H9 (cell line): Measurements from ENCODE around the gene GGACT. TPM values are rescaled to one million over a fixed set of nuclear protein-coding genes. Genes with fewer than 3 reads are reported as not detected.

Experiments
- DNase-seq: peaks from one replicate; pipeline ENCODE4 v3.0.0-alpha.2; 2017
- H2AFZ ChIP-seq: one replicate; pipeline ENCODE4 v1.6.1; 2013; ENCODE audit warnings: mild to moderate bottlenecking, low read length, control low read depth, moderate library complexity
- H2AK5ac ChIP-seq: 2 replicates; pipeline ENCODE4 v1.6.1; 2013; ENCODE audit warnings: low read length, control low read depth, mixed read lengths; ENCODE audit not compliant: insufficient read length
- H2BK120ac ChIP-seq: one replicate; pipeline ENCODE4 v1.6.1; 2013; ENCODE audit warnings: low read depth, mild to moderate bottlenecking, low read length, control low read depth, inconsistent platforms; ENCODE audit not compliant: poor library complexity, severe bottlenecking
- H2BK12ac ChIP-seq: 2 replicates; pipeline ENCODE4 v1.6.1; 2013; ENCODE audit warnings: low read length, control low read depth, mixed read lengths, low read depth; ENCODE audit not compliant: insufficient read length
- H2BK15ac ChIP-seq: 2 replicates; pipeline ENCODE4 v1.6.1; 2013; ENCODE audit warnings: low read depth, low read length, control low read depth
- H2BK20ac ChIP-seq: one replicate; pipeline ENCODE4 v1.6.1; 2013; ENCODE audit warnings: low read depth, mild to moderate bottlenecking, low read length, control low read depth, inconsistent platforms; ENCODE audit not compliant: poor library complexity, severe bottlenecking
- H2BK5ac ChIP-seq: 2 replicates; pipeline ENCODE4 v1.6.1; 2013; ENCODE audit warnings: low read length, control low read depth, mixed read lengths; ENCODE audit not compliant: insufficient read length
- H3K14ac ChIP-seq: 2 replicates; pipeline ENCODE4 v1.6.1; 2013; ENCODE audit warnings: low read length, control low read depth; ENCODE audit not compliant: insufficient read depth
- H3K18ac ChIP-seq: 2 replicates; pipeline ENCODE4 v1.6.1; 2013; ENCODE audit warnings: low read depth, mild to moderate bottlenecking, mixed read lengths, low read length, control low read depth; ENCODE audit not compliant: insufficient read length
- H3K23ac ChIP-seq: 2 replicates; pipeline ENCODE4 v1.6.1; 2013; ENCODE audit warnings: low read length, control low read depth, mixed read lengths, low read depth; ENCODE audit not compliant: insufficient read length
- H3K23me2 ChIP-seq: 2 replicates; pipeline ENCODE4 v1.6.1; 2013; ENCODE audit warnings: low read depth, mild to moderate bottlenecking, mixed read lengths, low read length, control low read depth; ENCODE audit not compliant: insufficient read length, poor library complexity, severe bottlenecking
- H3K27ac ChIP-seq: 2 replicates; pipeline ENCODE4 v1.5.1; 2013; ENCODE audit warnings: low read length, control low read depth, mixed read lengths, low read depth; ENCODE audit not compliant: insufficient read length
- H3K27me3 ChIP-seq: 2 replicates; pipeline ENCODE4 v1.6.1; 2013; ENCODE audit warnings: low read length, control low read depth, inconsistent platforms; ENCODE audit not compliant: insufficient read depth
- H3K4ac ChIP-seq: 2 replicates; pipeline ENCODE4 v1.6.1; 2013; ENCODE audit warnings: low read depth, mild to moderate bottlenecking, control low read depth, inconsistent platforms, low read length, moderate library complexity
- H3K4me1 ChIP-seq: 2 replicates; pipeline ENCODE4 v1.6.1; 2013; ENCODE audit warnings: low read length, control low read depth, inconsistent platforms; ENCODE audit not compliant: insufficient read depth
- H3K4me2 ChIP-seq: 2 replicates; pipeline ENCODE4 v1.6.1; 2013; ENCODE audit warnings: low read length, control low read depth, mixed read lengths; ENCODE audit not compliant: insufficient read length, insufficient read depth
- H3K56ac ChIP-seq: 2 replicates; pipeline ENCODE4 v1.6.1; 2013; ENCODE audit warnings: low read depth, mild to moderate bottlenecking, mixed read lengths, low read length, control low read depth; ENCODE audit not compliant: insufficient read length
- H3K79me1 ChIP-seq: 2 replicates; pipeline ENCODE4 v1.6.1; 2013; ENCODE audit warnings: low read depth, mild to moderate bottlenecking, moderate library complexity, low read length, control low read depth, inconsistent platforms; ENCODE audit not compliant: insufficient read depth, poor library complexity, severe bottlenecking
- H3K79me2 ChIP-seq: 2 replicates; pipeline ENCODE4 v1.6.1; 2013; ENCODE audit warnings: low read length, control low read depth, inconsistent platforms; ENCODE audit not compliant: insufficient read depth
- H3K9ac ChIP-seq: 2 replicates; pipeline ENCODE4 v1.6.1; 2013; ENCODE audit warnings: low read length, control low read depth, mixed read lengths; ENCODE audit not compliant: insufficient read length; ENCODE audit errors: extremely low read depth
- H3K9me3 ChIP-seq: one replicate; pipeline ENCODE4 v1.6.1; 2013; ENCODE audit warnings: low read depth, low read length, inconsistent platforms; ENCODE audit not compliant: control insufficient read depth
- H3T11ph ChIP-seq: one replicate; pipeline ENCODE4 v1.6.1; 2013; ENCODE audit warnings: mild to moderate bottlenecking, low read length, control low read depth, inconsistent platforms
- H4K20me1 ChIP-seq: one replicate; pipeline ENCODE4 v1.6.1; 2013; ENCODE audit not compliant: control insufficient read depth, insufficient read length, insufficient read depth
- H4K5ac ChIP-seq: 2 replicates; pipeline ENCODE4 v1.6.1; 2013; ENCODE audit warnings: low read depth, mild to moderate bottlenecking, mixed read lengths, low read length, control low read depth; ENCODE audit not compliant: insufficient read length
- H4K8ac ChIP-seq: replicated peaks from 2 replicates; pipeline ENCODE4 v1.6.1; 2013; ENCODE audit warnings: low read length, control low read depth, mixed read lengths, low read depth; ENCODE audit not compliant: insufficient read length
- H4K91ac ChIP-seq: 2 replicates; pipeline ENCODE4 v1.6.1; 2013; ENCODE audit warnings: low read depth, mild to moderate bottlenecking, moderate library complexity, mixed read lengths, low read length, control low read depth; ENCODE audit not compliant: insufficient read length
- H3K27ac Mint-ChIP-seq, 3 experiments: 2 replicates in 2 of 3; 3 replicates in 1 of 3; pipeline ENCODE4 v1.8.0; 2020 to 2021; ENCODE audit warnings: mixed read lengths in 3 of 3, mild to moderate bottlenecking in 1 of 3, moderate library complexity in 1 of 3
- H3K27me3 Mint-ChIP-seq: 2 replicates; pipeline ENCODE4 v1.8.0; 2021; ENCODE audit warnings: low read depth, mild to moderate bottlenecking, moderate library complexity, mixed read lengths
- H3K36me3 Mint-ChIP-seq, 3 experiments: 2 replicates in 2 of 3; 3 replicates in 1 of 3; pipeline ENCODE4 v1.8.0; 2020 to 2021; ENCODE audit warnings: low read depth in 3 of 3, mixed read lengths in 3 of 3; ENCODE audit not compliant: insufficient read depth in 1 of 3
- H3K4me1 Mint-ChIP-seq, 2 experiments: 2 replicates each; pipeline ENCODE4 v1.8.0; 2020; ENCODE audit warnings: mixed read lengths in 2 of 2
- H3K4me3 Mint-ChIP-seq, 2 experiments: 2 replicates in 1 of 2; 3 replicates in 1 of 2; pipeline ENCODE4 v1.8.0; 2020 to 2021; ENCODE audit warnings: mild to moderate bottlenecking in 2 of 2, mixed read lengths in 2 of 2, moderate library complexity in 1 of 2
- H3K9me3 Mint-ChIP-seq, 2 experiments: 2 replicates in 1 of 2; 3 replicates in 1 of 2; pipeline ENCODE4 v1.8.0; 2020; ENCODE audit warnings: mild to moderate bottlenecking in 2 of 2, mixed read lengths in 2 of 2, moderate library complexity in 1 of 2
- CTCF ChIP-seq: fragments of 200-600 bp; sonication (generic); conservative IDR thresholded peaks from 3 replicates; pipeline ENCODE4 v1.8.0; 2021; ENCODE audit warnings: antibody characterized with exemption, mild to moderate bottlenecking
- WGBS: extraction: QIAGEN DNeasy Blood & Tissue Kit; methylation state at CpG from one replicate; pipeline ENCODE4 v1.1.7; 2013; ENCODE audit warnings: missing lambda C conversion rate, low lambda C conversion rate, mixed read lengths; ENCODE audit not compliant: insufficient read length; ENCODE audit errors: extremely low coverage; 5-methylcytosine and 5-hydroxymethylcytosine counted together
- total RNA-seq: library from RNA; stranded (reverse); gene quantifications from 2 replicates; pipeline ENCODE4 v1.2.1, GENCODE V29; 2021

The GGACT gene
- total RNA-seq, 1 experiment from 2014 or later, result 1.3 TPM

GRCh38 chr13:100490692-100491091, 97.9 kb downstream of the GGACT start:
- Histone ChIP-seq H4K8ac (no peak overlapping the region), H2AK5ac (no peak overlapping the region), H3T11ph (no peak overlapping the region), H3K56ac (no peak overlapping the region), H2BK5ac (no peak overlapping the region), H3K27me3 (no peaks in the 10 kb centered on the region), H3K4ac (no peak overlapping the region), H4K20me1 (no peaks in the 10 kb centered on the region), H2AFZ (no peak overlapping the region), H3K27ac (peak overlapping the region; percentile 19), H3K14ac (no peak overlapping the region), H3K9ac (no peak overlapping the region), H3K18ac (no peak overlapping the region), H2BK15ac (no peak overlapping the region), H4K5ac (no peak overlapping the region), H2BK120ac (no peak overlapping the region), H2BK20ac (no peak overlapping the region), H4K91ac (no peak overlapping the region), H3K23ac (no peak overlapping the region), H2BK12ac (no peak overlapping the region), H3K79me1 (no peaks in the 10 kb centered on the region), H3K4me2 (no peak overlapping the region), H3K9me3 (no peaks in the 10 kb centered on the region), H3K79me2 (no peaks in the 10 kb centered on the region), H3K23me2 (no peaks in the 10 kb centered on the region), H3K4me1 (peaks cover 4% of the 10 kb centered on the region; the same call in 1 of the 2 replicates)
- no peak for TF ChIP-seq CTCF
- H3K9me3 Mint-ChIP-seq, result peaks cover 8 to 9% of the 10 kb centered on the region in 2 experiments; a peak in 3 of 5 replicates
- H3K36me3 Mint-ChIP-seq, result peaks cover 5 to 25% (median 17%) of the 10 kb centered on the region in 3 experiments
- H3K27me3 Mint-ChIP-seq, result no peaks in the 10 kb centered on the region; the same call in 1 of the 2 replicates
- peak overlapping the region in 1 of 2 experiments; percentile 54; a peak in 1 of 5 replicates for H3K4me3 Mint-ChIP-seq
- WGBS, result no CpG with 5 or more reads among the region's 4 CpGs
- H3K27ac Mint-ChIP-seq, result peak overlapping the region; percentile 41 to 95 (median 82); a peak in 6 of 7 replicates
- peak; percentile 89 for DNase-seq
- peaks cover 39 to 41% of the 10 kb centered on the region in 2 experiments for H3K4me1 Mint-ChIP-seq
